HG03442 (cell line): ENCODE results near the gene RARRES2.
A peak's percentile ranks its signal among the peaks of the same experiment; 100 is the strongest.

Experiments
- ATAC-seq: cut with Tn5 transposase; IDR thresholded peaks from one replicate; pipeline ENCODE4 v1.9.1; 2021; ENCODE audit warnings: mild to moderate bottlenecking, moderate library complexity; ENCODE audit not compliant: unreplicated experiment

The RARRES2 gene

GRCh38 chr7:150377196-150377595 lies 35.8 kb upstream of the RARRES2 start:
- ATAC-seq = no peak

DNA sequence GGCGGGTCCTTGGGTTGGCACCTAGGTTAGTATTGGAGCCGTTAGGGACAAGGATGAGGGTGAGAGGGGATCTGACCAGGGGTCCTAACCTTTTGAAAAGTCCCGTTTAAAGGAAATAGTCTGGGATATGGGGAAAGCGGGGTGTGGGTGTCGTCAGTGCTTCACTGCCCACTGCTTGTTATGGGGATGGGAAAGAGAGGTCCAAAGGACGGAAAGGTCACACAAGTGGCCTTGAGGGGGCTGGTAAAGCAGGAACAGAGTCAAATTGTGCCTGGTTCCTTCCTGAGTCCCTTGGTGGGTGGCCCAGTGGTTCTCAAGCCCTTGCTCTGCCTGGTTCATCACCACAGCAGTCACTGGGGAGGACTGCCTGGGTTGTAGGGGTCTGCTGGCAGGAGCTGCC lies 35.1 kb upstream of the RARRES2 start:
- no peak for ATAC-seq

DNA sequence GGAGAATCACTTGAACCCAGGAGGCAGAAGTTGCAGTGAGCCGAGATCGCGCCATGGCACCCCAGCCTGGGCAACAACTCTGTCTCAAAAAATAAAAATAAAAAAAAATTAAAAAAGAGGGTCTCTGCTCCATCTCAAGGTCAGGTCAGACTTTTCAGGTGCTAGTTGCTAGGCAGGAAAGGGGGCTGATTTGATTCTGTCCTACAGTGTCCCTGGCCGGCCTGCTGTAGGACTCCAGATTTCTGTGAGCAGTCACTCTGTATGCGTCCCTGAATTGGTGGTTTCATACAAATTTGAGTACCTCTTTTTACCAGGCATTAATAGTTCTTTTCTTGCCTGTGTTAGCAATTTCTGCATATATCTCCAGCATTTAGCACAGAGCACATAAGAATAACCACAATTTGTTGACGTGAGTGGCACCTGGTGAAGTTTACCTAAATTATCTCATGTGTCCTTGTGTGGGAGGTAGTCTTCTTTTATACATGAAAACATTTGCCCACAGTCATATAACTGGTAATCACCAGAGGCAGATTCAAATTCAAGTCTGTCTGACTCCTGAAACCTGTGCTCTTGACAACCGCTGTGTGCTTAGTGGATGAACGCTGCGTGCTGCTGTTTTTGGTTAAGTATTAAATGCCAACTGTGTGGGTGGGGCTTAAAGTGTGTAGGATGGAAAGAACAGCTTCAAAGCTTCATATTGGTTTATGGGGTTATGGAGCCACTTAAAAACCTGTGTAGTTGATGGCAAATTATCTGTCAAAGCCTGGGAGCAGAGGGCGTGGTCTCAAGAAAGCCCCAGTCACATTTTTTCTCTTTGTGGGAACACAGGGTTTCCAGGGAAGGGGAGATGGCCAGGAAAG lies 34.5 kb upstream of the RARRES2 start:
- no peak for ATAC-seq

GRCh38 chr7:150374472-150374871 lies 33.0 kb upstream of the RARRES2 start:
- ATAC-seq = no peak

DNA sequence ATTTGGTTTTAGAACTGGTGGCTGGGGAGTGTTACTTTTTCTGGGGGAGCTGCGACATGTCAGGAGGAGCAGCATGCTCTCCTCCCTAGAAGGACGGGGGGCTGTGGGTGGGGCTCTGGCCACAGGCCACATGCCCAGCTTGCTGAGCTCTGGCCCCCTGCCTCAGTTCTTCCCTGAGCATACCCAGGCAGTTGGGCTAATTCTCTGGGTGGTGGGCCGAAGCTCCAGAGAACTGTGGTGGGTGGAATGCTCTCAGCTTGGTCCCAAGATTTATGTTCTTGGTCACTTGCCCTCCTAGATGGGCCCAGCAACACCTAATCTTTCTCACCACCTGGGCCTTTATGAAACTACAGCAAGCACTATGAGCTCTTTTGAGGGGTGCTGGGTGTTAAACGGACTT lies 32.6 kb upstream of the RARRES2 start:
- ATAC-seq = no peak

DNA sequence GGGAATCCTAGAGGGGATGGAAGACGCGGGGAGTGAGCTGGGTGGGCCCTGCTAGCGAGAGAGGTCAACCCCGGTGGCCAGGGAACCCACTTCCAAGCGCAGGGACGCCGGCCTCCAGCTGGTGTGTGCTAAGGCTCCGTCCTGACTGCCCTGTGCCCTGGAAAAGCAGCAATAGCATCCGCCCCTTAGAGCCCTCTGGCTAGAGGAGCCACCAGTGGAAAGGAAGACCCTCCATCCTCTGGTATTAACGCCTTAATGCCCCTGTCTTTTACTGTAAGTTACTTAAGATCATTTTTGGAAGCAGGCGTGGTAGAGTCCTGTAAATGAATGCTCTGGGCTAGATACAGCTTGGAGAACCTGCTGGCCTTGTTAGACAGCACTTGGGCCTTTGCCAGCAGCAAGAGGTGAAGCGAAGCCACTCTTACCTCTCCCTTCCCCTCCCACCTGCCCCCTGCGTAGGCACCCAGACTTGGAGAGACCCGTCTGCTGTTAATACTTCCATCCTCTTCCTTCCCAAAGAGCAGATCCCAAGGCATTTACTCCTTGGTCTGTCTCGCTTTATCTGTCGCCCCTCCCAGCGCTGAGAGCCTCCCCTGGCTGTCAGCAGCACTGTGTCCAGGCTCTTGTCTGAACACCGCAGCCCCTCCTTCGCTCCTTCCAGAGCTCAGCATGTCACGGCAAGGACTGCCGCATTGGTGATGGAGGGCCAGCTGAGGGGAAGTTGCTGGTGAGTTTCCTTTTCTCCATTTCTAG lies 31.8 kb upstream of the RARRES2 start:
- no peak for ATAC-seq

GRCh38 chr7:150372271-150373048 lies 31.0 kb upstream of the RARRES2 start:
- ATAC-seq = no peak

DNA sequence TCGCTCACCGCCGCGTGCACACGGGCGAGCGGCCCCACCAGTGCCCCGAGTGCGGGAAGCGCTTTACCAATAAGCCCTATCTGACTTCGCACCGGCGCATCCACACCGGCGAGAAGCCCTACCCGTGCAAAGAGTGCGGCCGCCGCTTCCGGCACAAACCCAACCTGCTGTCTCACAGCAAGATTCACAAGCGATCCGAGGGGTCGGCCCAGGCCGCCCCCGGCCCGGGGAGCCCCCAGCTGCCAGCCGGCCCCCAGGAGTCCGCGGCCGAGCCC lies 30.5 kb upstream of the RARRES2 start:
- ATAC-seq = no peak

- ATAC-seq = no peak
Observed at GRCh38 chr7:150371131-150371995, 29.9 kb upstream of the RARRES2 start.

DNA sequence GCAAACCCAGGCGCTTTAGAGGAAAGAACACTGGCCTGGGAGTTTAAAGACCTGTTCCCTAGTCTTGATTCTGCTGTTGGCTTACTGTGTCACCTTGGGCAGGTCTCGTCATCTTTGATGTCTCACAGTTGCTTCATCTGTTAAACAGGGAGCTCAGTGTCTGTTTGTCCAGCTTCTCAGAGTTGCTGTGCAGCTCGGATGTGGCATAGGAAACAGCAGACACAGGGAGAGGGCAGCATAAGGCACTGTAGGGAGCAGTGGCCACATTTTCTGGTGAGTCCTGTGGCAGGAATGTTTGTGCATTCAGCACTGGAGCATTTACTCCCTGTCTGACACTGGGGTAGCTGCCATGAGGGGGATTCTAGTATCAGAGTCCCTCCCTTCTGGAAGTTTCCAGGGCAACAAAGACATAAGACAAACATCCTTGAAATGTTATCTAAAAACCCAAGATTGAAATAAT lies 29.2 kb upstream of the RARRES2 start:
- no peak for ATAC-seq

- ATAC-seq = no peak
Observed at GRCh38 chr7:150369748-150370501, 28.5 kb upstream of the RARRES2 start.

- peak; percentile 38 for ATAC-seq
Observed at GRCh38 chr7:150368884-150369747, 27.7 kb upstream of the RARRES2 start.

DNA sequence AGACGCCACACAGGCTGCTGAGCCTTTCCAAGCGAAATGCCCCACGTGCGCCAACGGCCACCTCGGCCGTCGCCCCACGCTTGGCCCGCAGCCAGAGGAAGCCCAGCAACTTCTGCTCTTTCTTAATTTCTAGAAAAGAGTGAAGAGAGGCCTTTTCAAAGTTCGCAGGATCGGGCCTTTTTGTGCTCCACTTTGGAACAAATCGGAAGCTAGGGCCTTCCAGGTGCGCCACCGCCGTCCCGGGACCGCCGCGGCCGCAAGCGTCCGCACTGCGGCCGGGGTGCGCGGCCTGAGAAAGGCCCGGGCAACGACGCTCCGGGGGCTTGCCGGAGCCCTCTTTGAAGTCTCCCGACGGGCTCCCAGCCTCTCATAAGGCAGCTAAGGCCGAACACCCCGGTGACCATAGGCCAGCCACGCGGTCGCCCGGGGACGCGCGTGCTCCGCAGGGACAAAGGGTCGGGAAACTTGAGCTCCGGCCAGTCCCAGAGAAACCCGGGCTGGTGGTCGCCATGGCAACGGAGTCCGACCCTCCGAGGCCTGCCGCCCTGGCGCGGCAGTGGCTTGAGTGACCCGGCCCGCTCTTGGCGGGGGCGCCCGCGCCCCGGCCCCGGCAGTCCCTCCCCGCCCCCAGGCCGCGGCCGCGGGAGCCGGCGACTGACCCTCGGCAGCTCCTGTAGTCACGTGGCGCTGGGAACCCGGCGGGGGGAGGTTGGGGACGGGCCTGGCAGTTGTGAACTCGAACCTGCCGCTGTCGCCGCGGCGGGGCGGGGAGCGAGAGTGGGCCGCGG lies 26.9 kb upstream of the RARRES2 start, which contains the start of gene REPIN1:
Gene REPIN1, plus strand, starts transcription at position 727 of the 788 bp plus-strand sequence. CDS start 890 bp downstream, outside the sequence.
- peak; percentile 45 for ATAC-seq

DNA sequence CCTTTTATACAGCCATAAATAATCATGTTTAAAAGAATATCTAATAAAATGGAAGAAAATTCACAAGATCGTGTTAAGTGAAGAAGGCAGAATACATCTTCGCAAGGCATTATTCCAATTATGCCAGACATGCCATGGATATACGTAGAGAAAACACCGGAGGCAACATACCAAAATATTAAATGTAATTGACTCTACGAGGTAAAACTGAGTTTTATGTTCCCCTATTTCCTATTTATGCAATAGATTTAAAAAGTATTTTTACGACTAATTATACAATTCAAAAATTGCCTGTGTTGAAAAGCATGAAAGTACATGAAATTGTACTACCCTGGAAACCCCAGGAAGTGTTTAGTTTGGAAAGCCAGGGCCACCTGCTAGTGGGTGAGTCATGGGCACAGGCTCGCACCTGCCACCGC lies 26.3 kb upstream of the RARRES2 start:
- ATAC-seq = no peak

DNA sequence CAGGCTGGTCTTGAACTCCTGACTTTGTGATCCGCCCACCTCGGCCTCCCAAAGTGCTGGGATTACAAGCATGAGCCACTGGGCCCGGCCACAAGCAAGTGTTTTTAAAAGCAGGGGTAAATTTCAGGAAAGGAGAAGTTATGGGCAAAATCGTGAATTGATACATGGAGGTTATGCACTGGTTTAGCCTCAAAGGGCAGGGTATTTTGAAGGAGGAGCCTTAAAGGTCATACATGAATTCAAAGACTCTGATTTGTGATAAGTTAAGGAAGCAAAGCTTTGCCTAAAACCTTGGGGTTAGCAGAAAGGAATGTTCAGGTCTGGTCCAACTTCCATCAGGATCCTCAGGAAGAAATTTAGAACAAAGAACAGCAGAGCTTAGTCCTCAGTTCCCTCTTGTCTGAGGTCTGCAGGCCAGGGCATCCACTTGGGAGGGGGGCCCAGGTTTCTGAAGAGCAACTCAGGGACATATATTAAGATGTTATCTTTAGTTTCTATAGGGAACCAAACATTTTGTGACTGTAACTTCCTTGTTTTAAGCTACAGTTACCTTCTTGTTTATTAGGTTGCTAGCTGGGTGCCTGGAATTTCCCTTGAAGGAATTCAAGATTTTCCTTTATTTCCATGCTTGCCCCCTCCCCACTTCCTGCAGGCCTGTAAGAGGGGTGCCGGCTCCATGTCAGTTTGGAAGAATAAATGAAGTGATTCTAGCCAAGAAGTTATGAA lies 24.4 kb upstream of the RARRES2 start:
- ATAC-seq = no peak

- ATAC-seq = no peak
Observed at GRCh38 chr7:150365194-150365593, 23.8 kb upstream of the RARRES2 start.

- ATAC-seq = no peak
Observed at GRCh38 chr7:150363872-150364271, 22.4 kb upstream of the RARRES2 start.
